Suppressor macrophage treated with lipopolysaccharide for 4 hours (primary cell): Measurements from ENCODE around the gene MB21D2.
"Not testable (repeated sequence)": the region's sequence is repeated elsewhere in the genome, so short reads cannot be mapped to it uniquely, and the experiment has no call there.

Experiments
- DNase-seq: peaks from one replicate; pipeline ENCODE4 v3.0.0-alpha.2; 2020

MB21D2 gene

GRCh38 chr3:192855434-192855833, 62.2 kb downstream of the MB21D2 start:
- DNase-seq = no peak

GRCh38 chr3:192851821-192852372, 65.8 kb downstream of the MB21D2 start:
- peak; percentile 91 for DNase-seq

GRCh38 chr3:192850451-192850981, 67.1 kb downstream of the MB21D2 start:
- peak; percentile 71 for DNase-seq

- DNase-seq = not testable (repeated sequence)
Measured at GRCh38 chr3:192849821-192850220, 67.8 kb downstream of the MB21D2 start.

GRCh38 chr3:192848371-192849233, 69.1 kb downstream of the MB21D2 start:
- DNase-seq = peak; percentile 55

GRCh38 chr3:192847941-192848340, 69.7 kb downstream of the MB21D2 start:
- DNase-seq = no peak

GRCh38 chr3:192845526-192845855, 72.2 kb downstream of the MB21D2 start:
- DNase-seq = no peak

- peak; percentile 46 for DNase-seq
Measured at GRCh38 chr3:192844836-192845525, 72.7 kb downstream of the MB21D2 start.

- no peak for DNase-seq
Measured at GRCh38 chr3:192844486-192844765, 73.2 kb downstream of the MB21D2 start.

GRCh38 chr3:192843723-192844485, 73.8 kb downstream of the MB21D2 start:
- peak; percentile 31 for DNase-seq

GRCh38 chr3:192843119-192843518, 74.5 kb downstream of the MB21D2 start:
- peak; percentile 20 for DNase-seq

GRCh38 chr3:192842711-192843110, 74.9 kb downstream of the MB21D2 start:
- no peak for DNase-seq

GRCh38 chr3:192842138-192842537, 75.5 kb downstream of the MB21D2 start:
- DNase-seq = no peak

GRCh38 chr3:192841428-192841827, 76.2 kb downstream of the MB21D2 start:
- DNase-seq = no peak

- no peak for DNase-seq
Measured at GRCh38 chr3:192840143-192840836, 77.4 kb downstream of the MB21D2 start.

- DNase-seq = no peak
Measured at GRCh38 chr3:192835818-192836815, 81.5 kb downstream of the MB21D2 start.

GRCh38 chr3:192834428-192834827, 83.2 kb downstream of the MB21D2 start:
- no peak for DNase-seq

GRCh38 chr3:192833177-192833890, 84.3 kb downstream of the MB21D2 start:
- DNase-seq = no peak

- no peak for DNase-seq
Measured at GRCh38 chr3:192831801-192832347, 85.8 kb downstream of the MB21D2 start.

GRCh38 chr3:192831111-192831644, 86.5 kb downstream of the MB21D2 start:
- DNase-seq = peak; percentile 50
